ENCODE results near the gene AFDN.

- TF ChIP-seq CTCF (IDR thresholded peaks at IDR 0.05), result no peak
- no peak for TF ChIP-seq EZH2phosphoT487 (IDR thresholded peaks at IDR 0.05)
- TF ChIP-seq EZH2 (IDR thresholded peaks at IDR 0.05), result no peak
Measured at GRCh38 chr6:167979436-167980139, 152.9 kb downstream of the AFDN start.

Data from neural progenitor cell (in vitro differentiated cells).